Activated T-helper 1 cell treated with anti-CD3 and anti-CD28 coated beads, Interleukin-12 subunit alpha, Interleukin-12 subunit beta, Interleukin-2, Interleukin-4 antibody, amounts not matched to agents 30 ng/mL and 10 ng/mL and 1 ng/mL, durations not matched to agents 14 hours and 24 hours and 36 hours (primary cell): Measurements from ENCODE around the gene CDKL1. TPM values are rescaled to one million over a fixed set of nuclear protein-coding genes. Genes with fewer than 3 reads are reported as not detected.
"Not testable (repeated sequence)": the region's sequence is repeated elsewhere in the genome, so short reads cannot be mapped to it uniquely, and the experiment has no call there.

Experiments
- DNase-seq: peaks from one replicate; pipeline ENCODE4 v3.0.0; 2021; ENCODE audit warnings: low spot score
- H3K27ac Mint-ChIP-seq: one replicate; pipeline ENCODE4 v1.8.0; 2021; ENCODE audit warnings: mild to moderate bottlenecking, mixed read lengths
- H3K27me3 Mint-ChIP-seq: one replicate; pipeline ENCODE4 v1.8.0; 2022; ENCODE audit warnings: mild to moderate bottlenecking, moderate library complexity, mixed read lengths; ENCODE audit not compliant: insufficient read depth
- H3K36me3 Mint-ChIP-seq: one replicate; pipeline ENCODE4 v1.8.0; 2021; ENCODE audit warnings: low read depth, mixed read lengths
- H3K4me1 Mint-ChIP-seq: one replicate; pipeline ENCODE4 v1.8.0; 2021; ENCODE audit warnings: low read depth, mixed read lengths
- H3K4me3 Mint-ChIP-seq: one replicate; pipeline ENCODE4 v1.8.0; 2021; ENCODE audit warnings: mild to moderate bottlenecking, moderate library complexity, mixed read lengths
- H3K9me3 Mint-ChIP-seq: one replicate; pipeline ENCODE4 v1.8.0; 2021; ENCODE audit warnings: mixed read lengths
- intact Hi-C: fragments of 100-400 bp; cut with micrococcal nuclease; formaldehyde crosslinking; loops from one replicate; pipeline ENCODE4 v1.15.1; 2024
- total RNA-seq: library from RNA; stranded (reverse); gene quantifications from 2 replicates; pipeline ENCODE4 v1.2.3, GENCODE V29; 2022

The CDKL1 gene
- total RNA-seq, 1 donor from 2014 or later: 2.5 TPM

DNA sequence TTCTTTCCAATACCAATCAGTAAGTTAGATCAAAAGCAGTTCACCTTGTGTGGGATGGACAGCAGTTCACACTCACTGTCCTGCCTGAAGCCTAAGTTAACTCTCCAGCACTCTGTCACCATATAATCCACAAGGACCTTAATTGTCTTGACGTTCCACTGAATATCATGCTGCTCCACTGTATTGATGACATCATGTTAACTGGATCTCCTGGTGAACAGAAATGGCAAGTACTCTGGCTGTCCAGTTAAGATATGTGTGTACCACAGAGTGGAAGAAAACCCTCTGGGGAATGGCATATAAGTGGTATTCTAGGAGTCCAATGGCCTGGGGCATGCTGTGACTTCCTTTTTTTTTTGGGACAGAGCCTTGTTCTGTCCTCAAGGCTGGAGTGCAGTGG lies 16.2 kb downstream of the CDKL1 start:
- no peak overlapping the region for H3K27ac Mint-ChIP-seq
- H3K27me3 Mint-ChIP-seq: no peaks in the 10 kb centered on the region
- DNase-seq: no peak
- no peaks in the 10 kb centered on the region for H3K4me1 Mint-ChIP-seq
- no peaks in the 10 kb centered on the region for H3K9me3 Mint-ChIP-seq
- intact Hi-C loops: no loop called here
- no peak overlapping the region for H3K4me3 Mint-ChIP-seq
- H3K36me3 Mint-ChIP-seq: no peaks in the 10 kb centered on the region

DNA sequence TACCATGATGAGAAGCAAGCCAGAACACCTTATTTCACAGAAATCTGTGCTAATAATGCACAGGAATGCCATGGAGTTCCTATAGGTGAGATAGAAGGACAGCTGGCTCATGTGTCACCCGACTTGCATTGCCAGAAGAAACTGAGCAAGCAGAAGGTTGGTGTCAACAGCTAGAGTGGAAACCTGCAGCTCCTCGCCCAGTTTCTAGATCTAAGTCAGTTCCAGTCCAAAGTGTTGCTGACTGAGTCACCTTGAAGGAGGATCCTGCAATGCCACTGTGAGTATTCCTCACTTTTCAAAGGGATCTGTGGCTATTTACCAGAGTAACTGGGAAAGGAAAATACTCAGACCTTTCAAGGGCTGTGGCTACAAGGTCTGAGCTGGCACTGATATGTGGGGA lies 17.1 kb downstream of the CDKL1 start:
- Mint-ChIP-seq H3K36me3 (no peaks in the 10 kb centered on the region), H3K9me3 (no peaks in the 10 kb centered on the region), H3K4me3 (no peak overlapping the region), H3K27me3 (peaks cover 2% of the 10 kb centered on the region), H3K4me1 (no peaks in the 10 kb centered on the region), H3K27ac (no peak overlapping the region)
- no peak for DNase-seq
- intact Hi-C loops: no loop called here

DNA sequence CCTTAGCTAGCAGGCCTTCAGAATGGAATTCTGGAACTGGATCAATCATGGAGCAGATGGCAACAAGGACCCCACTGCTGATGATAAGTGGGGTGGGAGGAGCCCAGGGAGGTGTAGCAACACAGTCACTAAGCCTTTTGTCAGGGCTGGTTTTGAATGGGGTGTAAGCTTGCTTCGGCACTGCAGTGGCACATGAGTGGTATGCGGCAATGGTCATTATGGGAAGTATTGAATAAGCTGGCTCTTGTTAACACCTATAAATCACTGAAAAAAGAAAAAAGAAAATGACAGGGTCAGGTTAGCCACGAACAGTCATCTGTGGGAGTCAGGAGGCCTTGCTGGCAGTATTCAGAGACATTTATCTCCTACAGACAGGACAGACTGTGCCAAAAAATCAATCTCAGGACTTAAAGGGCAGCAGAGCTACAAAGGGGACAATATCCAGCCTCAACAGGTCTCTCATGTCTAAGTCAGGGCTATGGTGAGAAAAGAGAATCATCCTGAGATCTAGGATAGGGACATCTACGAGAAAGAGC lies 19.1 kb downstream of the CDKL1 start:
- no peak for DNase-seq
- H3K36me3 Mint-ChIP-seq: no peaks in the 10 kb centered on the region
- intact Hi-C loops: no loop called here
- no peaks in the 10 kb centered on the region for H3K4me1 Mint-ChIP-seq
- H3K9me3 Mint-ChIP-seq: no peaks in the 10 kb centered on the region
- H3K27ac Mint-ChIP-seq: no peak overlapping the region
- no peak overlapping the region for H3K4me3 Mint-ChIP-seq
- peaks cover 2% of the 10 kb centered on the region for H3K27me3 Mint-ChIP-seq

DNA sequence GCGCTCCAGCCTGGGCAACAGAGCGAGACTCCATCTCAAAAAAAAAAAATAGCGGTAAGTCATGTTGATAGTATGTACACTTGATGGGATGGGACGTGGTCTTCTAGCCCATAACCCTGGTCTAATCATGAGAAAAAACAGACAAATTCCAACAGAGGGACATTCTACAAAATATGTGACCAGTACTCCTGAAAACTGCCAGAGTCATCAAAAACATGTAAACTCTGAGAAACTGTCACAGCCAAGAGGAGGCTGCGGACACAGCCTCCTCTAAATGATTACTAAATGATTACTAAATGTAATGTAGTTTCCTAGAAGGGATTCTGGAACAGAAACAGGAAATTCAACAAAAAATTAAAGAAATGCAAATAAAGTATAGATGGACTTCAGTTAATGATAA lies 20.9 kb downstream of the CDKL1 start:
- DNase-seq: no peak
- Mint-ChIP-seq H3K9me3 (no peaks in the 10 kb centered on the region), H3K27ac (no peak overlapping the region), H3K4me1 (no peaks in the 10 kb centered on the region), H3K36me3 (no peaks in the 10 kb centered on the region), H3K27me3 (peaks cover 2% of the 10 kb centered on the region), H3K4me3 (no peak overlapping the region)
- intact Hi-C loops: no loop called here

DNA sequence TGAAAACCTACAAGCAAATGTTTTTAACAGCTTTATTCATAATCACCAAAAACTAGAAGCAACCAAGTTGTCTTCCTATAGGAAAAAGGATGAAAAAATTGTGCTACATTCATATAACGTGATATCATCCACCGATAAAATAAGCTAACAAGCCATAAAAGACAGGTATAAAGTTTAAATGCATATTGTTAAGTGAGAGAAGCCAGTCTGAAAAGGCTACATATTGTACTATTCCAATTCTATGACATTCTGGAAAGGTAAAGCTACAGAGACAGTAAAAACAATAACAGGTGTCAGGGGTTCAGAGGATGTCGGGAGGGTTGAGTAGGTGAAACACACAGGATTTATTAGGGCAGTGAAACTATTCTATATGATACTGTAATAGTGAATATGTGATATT lies 22.7 kb downstream of the CDKL1 start:
- no peak overlapping the region for H3K27ac Mint-ChIP-seq
- no peaks in the 10 kb centered on the region for H3K36me3 Mint-ChIP-seq
- H3K4me3 Mint-ChIP-seq: no peak overlapping the region
- peaks cover 4% of the 10 kb centered on the region for H3K9me3 Mint-ChIP-seq
- intact Hi-C loops: no loop called here
- H3K4me1 Mint-ChIP-seq: no peaks in the 10 kb centered on the region
- no peak for DNase-seq
- peaks cover 2% of the 10 kb centered on the region for H3K27me3 Mint-ChIP-seq

DNA sequence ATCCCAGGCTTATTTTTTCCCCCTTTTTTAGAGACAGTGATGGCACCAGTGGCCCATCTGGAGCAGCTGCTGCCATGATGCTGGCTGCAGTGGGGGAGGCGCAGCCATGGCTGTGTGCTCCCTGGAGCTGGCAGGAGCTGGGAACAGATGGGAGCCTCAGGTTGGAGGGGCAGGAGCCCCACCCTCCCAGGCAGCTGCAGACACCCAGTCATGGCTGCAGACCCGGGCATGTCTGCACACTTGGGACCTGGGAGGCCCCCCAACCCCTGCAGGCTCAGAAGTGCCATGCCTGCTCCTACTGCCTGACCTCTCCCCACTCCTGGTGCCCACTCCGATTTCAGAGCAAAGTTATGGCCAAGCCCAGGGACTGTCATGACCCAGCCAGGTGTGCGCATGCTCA lies 25.1 kb downstream of the CDKL1 start:
- H3K9me3 Mint-ChIP-seq: peaks cover 4% of the 10 kb centered on the region
- no peaks in the 10 kb centered on the region for H3K36me3 Mint-ChIP-seq
- peaks cover 2% of the 10 kb centered on the region for H3K27me3 Mint-ChIP-seq
- no peak overlapping the region for H3K4me3 Mint-ChIP-seq
- H3K27ac Mint-ChIP-seq: no peak overlapping the region
- peaks cover 3% of the 10 kb centered on the region for H3K4me1 Mint-ChIP-seq
- intact Hi-C loops: no loop called here
- no peak for DNase-seq

DNA sequence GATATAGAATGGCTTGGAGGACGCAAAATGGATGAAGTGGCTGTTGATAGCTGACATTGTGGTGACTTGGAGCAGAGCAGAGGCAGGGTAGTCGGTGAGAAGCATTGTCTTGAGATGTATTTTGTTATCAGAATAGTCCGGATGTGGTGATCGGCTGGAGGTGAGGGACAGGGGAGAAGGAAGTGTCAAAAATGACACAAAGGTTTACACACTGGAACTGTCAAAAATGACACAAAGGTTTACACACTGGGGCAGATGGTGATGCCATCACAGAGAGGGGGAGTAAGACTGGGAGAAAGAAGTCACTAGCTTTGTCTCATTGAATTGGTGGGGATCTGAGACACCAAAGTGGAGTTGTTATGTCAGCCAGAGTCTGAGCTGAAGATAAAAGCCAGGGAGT lies 30.1 kb downstream of the CDKL1 start:
- no peak for DNase-seq
- Mint-ChIP-seq H3K4me3 (no peak overlapping the region), H3K4me1 (peaks cover 27% of the 10 kb centered on the region), H3K27me3 (no peaks in the 10 kb centered on the region), H3K9me3 (peaks cover 4% of the 10 kb centered on the region), H3K36me3 (peaks cover 3% of the 10 kb centered on the region), H3K27ac (peak overlapping the region; percentile 71)
- intact Hi-C loops: no loop called here

DNA sequence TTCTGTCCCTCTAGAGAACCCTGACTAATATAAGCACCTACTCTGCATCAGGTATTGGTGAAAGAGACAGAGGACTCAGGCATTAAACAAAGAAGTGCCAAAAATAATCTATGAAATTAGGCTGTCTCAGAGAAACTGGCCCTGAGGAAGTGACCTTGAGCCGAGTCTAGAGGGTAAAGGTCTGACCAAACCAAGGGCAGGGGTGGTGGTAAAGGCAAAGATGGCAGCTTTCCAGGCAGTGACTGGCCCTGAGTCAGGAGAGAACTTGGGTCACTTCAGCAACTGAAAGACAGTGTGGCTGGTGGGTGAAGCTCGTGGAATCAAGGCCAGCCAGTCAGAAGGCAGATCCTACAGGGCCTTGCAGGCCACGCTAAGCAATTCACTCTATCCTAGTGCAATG lies 30.6 kb downstream of the CDKL1 start:
- intact Hi-C loops: no loop called here
- no peak for DNase-seq
- no peak overlapping the region for H3K27ac Mint-ChIP-seq
- H3K4me3 Mint-ChIP-seq: no peak overlapping the region
- peaks cover 27% of the 10 kb centered on the region for H3K4me1 Mint-ChIP-seq
- peaks cover 3% of the 10 kb centered on the region for H3K36me3 Mint-ChIP-seq
- no peaks in the 10 kb centered on the region for H3K27me3 Mint-ChIP-seq
- peaks cover 4% of the 10 kb centered on the region for H3K9me3 Mint-ChIP-seq

DNA sequence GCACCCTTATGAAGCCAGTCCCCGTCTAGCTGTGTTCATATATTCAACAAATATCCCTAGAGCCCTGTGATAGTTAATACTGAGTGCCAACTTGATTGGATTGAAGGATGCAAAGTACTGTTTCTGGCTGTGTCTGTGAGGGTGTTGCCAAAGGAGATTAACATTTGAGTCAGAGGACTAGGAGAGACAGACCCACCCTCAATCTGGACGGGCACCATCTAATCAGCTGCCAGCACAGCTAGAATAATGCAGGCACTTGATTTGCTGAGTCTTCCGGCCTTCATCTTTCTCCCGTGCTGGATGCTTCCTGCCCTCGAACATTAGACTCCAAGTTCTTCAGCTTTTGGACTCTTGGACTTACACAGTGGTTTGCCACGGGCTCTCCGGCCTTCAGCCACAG lies 31.1 kb downstream of the CDKL1 start:
- H3K27ac Mint-ChIP-seq, H3K36me3 Mint-ChIP-seq, H3K9me3 Mint-ChIP-seq, H3K4me3 Mint-ChIP-seq, intact Hi-C loops, H3K27me3 Mint-ChIP-seq, DNase-seq: not testable (repeated sequence)
- H3K4me1 Mint-ChIP-seq: peaks cover 27% of the 10 kb centered on the region

DNA sequence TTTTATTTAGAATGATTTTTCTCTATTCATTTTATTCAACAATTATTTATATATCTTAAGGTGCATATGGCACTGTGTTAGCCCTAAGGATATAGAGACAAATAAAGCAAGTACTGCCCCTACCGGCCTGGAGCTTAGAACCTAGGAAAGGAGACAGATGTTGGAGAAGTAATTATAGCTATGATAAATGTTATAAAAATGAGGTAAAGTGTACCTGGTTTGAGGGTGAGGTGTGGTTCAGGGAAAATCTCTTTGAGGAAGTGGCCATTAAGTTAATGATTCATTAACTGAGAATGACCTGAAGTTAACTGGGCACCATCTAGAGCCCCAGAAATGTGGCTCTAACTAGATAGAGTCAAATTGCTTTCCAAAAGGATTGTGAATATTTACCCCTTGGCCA lies 31.9 kb downstream of the CDKL1 start:
- DNase-seq: no peak
- Mint-ChIP-seq H3K4me3 (no peak overlapping the region), H3K9me3 (no peaks in the 10 kb centered on the region), H3K27ac (no peak overlapping the region), H3K4me1 (peaks cover 27% of the 10 kb centered on the region), H3K27me3 (no peaks in the 10 kb centered on the region), H3K36me3 (peaks cover 3% of the 10 kb centered on the region)
- intact Hi-C loops: no loop called here

DNA sequence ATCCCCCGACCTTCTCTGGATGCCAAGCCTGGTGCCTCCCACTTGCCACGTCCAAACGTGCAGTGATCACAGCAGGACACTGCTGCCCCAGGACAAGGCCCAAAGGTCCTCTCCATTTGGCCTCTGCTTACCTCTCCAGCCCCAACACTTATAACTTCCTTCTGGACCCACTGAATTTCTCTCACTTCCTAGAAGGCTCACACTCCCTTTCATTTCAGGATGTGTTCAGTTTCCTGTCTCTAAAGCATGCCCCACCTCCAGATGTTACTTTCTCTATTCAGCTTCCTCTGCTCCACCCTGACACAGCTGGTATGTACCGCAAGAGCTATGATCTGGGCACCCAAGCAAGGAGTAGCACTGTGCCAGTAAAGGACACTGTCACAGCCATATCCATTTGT lies 33.0 kb downstream of the CDKL1 start:
- H3K4me3 Mint-ChIP-seq: peak overlapping the region; percentile 84
- intact Hi-C loops: loop anchor here (1.0 to 2.0 kb wide), 6 partner anchors 19 to 159 kb away; partner anchors contain the start of genes CDKL1, DMAC2L and L2HGDH
- H3K27me3 Mint-ChIP-seq: no peaks in the 10 kb centered on the region

DNA sequence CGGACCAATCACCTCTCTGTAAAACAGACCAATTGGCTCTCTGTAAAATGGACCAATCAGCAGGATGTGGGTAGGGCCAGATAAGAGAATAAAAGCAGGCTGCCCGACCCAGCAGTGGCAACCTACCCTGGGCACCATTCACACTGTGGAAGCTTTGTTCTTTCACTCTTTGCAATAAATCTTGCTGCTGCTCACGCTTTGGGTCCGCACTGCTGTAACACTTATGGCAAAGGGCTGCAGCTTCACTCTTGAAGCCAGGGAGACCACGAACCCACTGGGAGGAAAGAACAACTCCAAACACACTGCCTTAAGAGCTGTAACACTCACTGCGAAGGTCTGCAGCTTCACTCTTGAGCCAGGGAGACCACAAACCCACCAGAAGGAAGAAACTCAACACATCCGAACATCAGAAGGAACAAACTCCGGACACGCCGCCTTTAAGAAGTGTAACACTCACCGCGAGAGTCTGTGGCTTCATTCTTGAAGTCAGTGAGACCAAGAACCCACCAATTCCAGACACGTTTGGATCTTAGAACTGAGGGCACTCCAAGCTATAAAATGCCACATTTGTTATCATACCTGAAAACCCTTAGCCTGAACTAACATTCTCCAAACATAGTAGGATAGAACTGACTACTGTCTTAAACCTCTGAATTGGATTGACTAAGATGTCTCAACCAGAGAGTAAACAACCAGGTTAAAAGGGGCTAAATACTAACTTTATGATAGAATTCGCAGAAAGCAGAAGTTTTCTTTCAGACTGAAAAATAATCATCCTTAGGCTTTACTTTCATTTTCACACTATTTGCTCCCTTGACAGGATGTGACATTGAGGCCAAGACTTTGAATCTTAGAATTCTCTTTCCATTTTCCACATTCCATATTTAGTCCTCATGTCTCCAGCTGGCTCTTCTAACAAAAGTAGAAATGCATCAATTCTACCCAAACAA lies 33.6 kb downstream of the CDKL1 start:
- DNase-seq: peak; percentile 19
- H3K27me3 Mint-ChIP-seq: no peaks in the 10 kb centered on the region
- intact Hi-C loops: loop anchor here (1.0 to 2.0 kb wide), 6 partner anchors 19 to 159 kb away; partner anchors contain the start of genes CDKL1, DMAC2L and L2HGDH
- peak overlapping the region; percentile 84 for H3K4me3 Mint-ChIP-seq
- peaks cover 5% of the 10 kb centered on the region for H3K36me3 Mint-ChIP-seq
- H3K27ac Mint-ChIP-seq: peak overlapping the region; percentile 94
- H3K4me1 Mint-ChIP-seq: peaks cover 27% of the 10 kb centered on the region
- no peaks in the 10 kb centered on the region for H3K9me3 Mint-ChIP-seq

More for the DNA sequence above, 33.0 kb downstream of the CDKL1 start:
- peak; percentile 46 for DNase-seq
- Mint-ChIP-seq H3K27ac (peak overlapping the region; percentile 94), H3K4me1 (peaks cover 27% of the 10 kb centered on the region), H3K9me3 (no peaks in the 10 kb centered on the region), H3K36me3 (peaks cover 3% of the 10 kb centered on the region)
